Gastroesophageal sphincter (tissue), 4 donors: Measurements from ENCODE around the gene TOX4. TPM values are rescaled to one million over a fixed set of nuclear protein-coding genes. Genes with fewer than 3 reads are reported as not detected.
A peak's percentile ranks its signal among the peaks of the same experiment; 100 is the strongest.

Experiments used
- ATAC-seq: fragments of 150-250 bp; one replicate; pipeline ENCODE4 v1.9.1; 2016; ENCODE audit warnings: mild to moderate bottlenecking, moderate library complexity
- H3K27ac ChIP-seq, 4 donors: fragments of 200-600 bp; sonication (generic) in 3 of 4; 1 replicate in 3 of 4; 2 replicates in 1 of 4; pipeline ENCODE4 v1.5.1; 2016 to 2019
- H3K27me3 ChIP-seq: fragments of 200-600 bp; sonication (generic); one replicate; pipeline ENCODE4 v1.5.1; 2019
- H3K36me3 ChIP-seq, 2 donors: fragments of 200-600 bp; sonication (generic); one replicate each; pipeline ENCODE4 v1.5.1; 2019; ENCODE audit warnings: control low read depth in 1 of 2
- H3K4me1 ChIP-seq, 3 donors: fragments of 200-600 bp; sonication (generic); 1 replicate in 2 of 3; 2 replicates in 1 of 3; pipeline ENCODE4 v1.5.1; 2016 to 2019; ENCODE audit warnings: control low read depth in 2 of 3
- H3K4me3 ChIP-seq, 2 donors: fragments of 200-600 bp; sonication (generic); one replicate each; pipeline ENCODE4 v1.5.1; 2019; ENCODE audit warnings: mild to moderate bottlenecking in 1 of 2, moderate library complexity in 1 of 2
- H3K9me3 ChIP-seq, 3 donors: fragments of 200-600 bp; sonication (generic); one replicate each; pipeline ENCODE4 v1.5.1; 2017 to 2019; ENCODE audit warnings: control low read depth in 2 of 3
- CTCF ChIP-seq, 4 experiments: fragments of 200-600 bp in 2 of 4; fragments of 450-650 bp in 2 of 4; sonication (generic) in 1 of 4; IDR thresholded peaks; one replicate each; pipeline ENCODE4 v1.5.1; 2017 to 2019; ENCODE audit warnings: antibody characterized with exemption in 4 of 4, mild to moderate bottlenecking in 2 of 4, moderate library complexity in 2 of 4
- EP300 ChIP-seq: sonication (generic); formaldehyde crosslinking; IDR thresholded peaks from one replicate; pipeline ENCODE4 v1.6.1; 2017; ENCODE audit warnings: antibody characterized with exemption, mild to moderate bottlenecking
- POLR2A ChIP-seq, 2 donors: fragments of 450-650 bp; IDR thresholded peaks; one replicate each; pipeline ENCODE4 v1.6.1; 2017; ENCODE audit warnings: antibody characterized with exemption in 2 of 2, mild to moderate bottlenecking in 2 of 2, moderate library complexity in 1 of 2
- POLR2AphosphoS5 ChIP-seq: sonication (generic); formaldehyde crosslinking; IDR thresholded peaks from one replicate; pipeline ENCODE4 v1.6.1; 2017; ENCODE audit warnings: antibody characterized with exemption
- WGBS, 2 donors: methylation state at CpG; one replicate each; pipeline ENCODE4 v1.1.5; 2018; ENCODE audit warnings: low coverage in 1 of 2; 5-methylcytosine and 5-hydroxymethylcytosine counted together
- total RNA-seq, 4 donors: library from RNA; depleted of rRNA; stranded (reverse); fragments of >200 nt; gene quantifications; one replicate each; pipeline ENCODE4 v1.1.0, GENCODE V29; 2016

The TOX4 gene
- total RNA-seq, 4 donors from 2014 or later, result 39.8 to 82.4 (median 62.3) TPM

- peaks cover 0 to 26% (median 6%) of the 10 kb centered on the region in 3 donors for H3K4me1 ChIP-seq
- no peaks in the 10 kb centered on the region for H3K9me3 ChIP-seq
- WGBS, 2 donors, result 10 to 13% methylated on average over 5 to 13 of the region's 13 CpGs
- TF ChIP-seq CTCF (IDR thresholded peaks at IDR 0.05) (no peak), POLR2A (IDR thresholded peaks at IDR 0.05) (no peak), EP300 (no peak), POLR2AphosphoS5 (no peak)
- peak overlapping the region; percentile 71 to 80 for H3K4me3 ChIP-seq
- H3K36me3 ChIP-seq, result peaks cover 0 to 21% of the 10 kb centered on the region in 2 donors
- peak overlapping the region; percentile 22 to 85 (median 82) for H3K27ac ChIP-seq
- no peaks in the 10 kb centered on the region for H3K27me3 ChIP-seq
- no peak for ATAC-seq
Measured at GRCh38 chr14:21526672-21527317, 49.8 kb downstream of the TOX4 start.

DNA sequence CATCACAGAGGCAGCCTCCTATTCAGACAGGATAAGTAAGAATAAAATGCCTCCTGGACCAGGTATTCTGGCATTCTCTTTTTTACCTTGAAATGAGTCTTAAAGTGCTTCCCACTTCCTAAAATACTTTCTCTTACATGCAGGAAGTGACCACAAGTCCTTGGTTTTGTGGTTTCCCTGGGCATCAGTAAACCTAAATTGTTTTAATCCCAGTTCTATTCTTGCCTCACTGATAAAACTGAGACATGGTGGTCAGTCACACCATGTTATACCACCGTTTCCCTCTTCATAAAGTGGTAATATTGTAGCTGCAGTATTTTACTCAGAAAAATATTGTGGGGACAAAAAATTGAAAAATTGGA is 50.3 kb downstream of the TOX4 start:
- 33 to 75% methylated on average over 1 of the region's 1 CpG for WGBS, 2 donors
- Histone ChIP-seq H3K9me3 (no peaks in the 10 kb centered on the region), H3K4me3 (no peak overlapping the region), H3K36me3 (peaks cover 0 to 21% of the 10 kb centered on the region in 2 donors), H3K27ac (peak overlapping the region in 2 of 4 donors; percentile 81 to 85), H3K27me3 (no peaks in the 10 kb centered on the region), H3K4me1 (peaks cover 0 to 26% (median 6%) of the 10 kb centered on the region in 3 donors)
- no peak for ATAC-seq
- TF ChIP-seq POLR2A (IDR thresholded peaks at IDR 0.05) (no peak), CTCF (IDR thresholded peaks at IDR 0.05) (no peak), EP300 (no peak), POLR2AphosphoS5 (no peak)

DNA sequence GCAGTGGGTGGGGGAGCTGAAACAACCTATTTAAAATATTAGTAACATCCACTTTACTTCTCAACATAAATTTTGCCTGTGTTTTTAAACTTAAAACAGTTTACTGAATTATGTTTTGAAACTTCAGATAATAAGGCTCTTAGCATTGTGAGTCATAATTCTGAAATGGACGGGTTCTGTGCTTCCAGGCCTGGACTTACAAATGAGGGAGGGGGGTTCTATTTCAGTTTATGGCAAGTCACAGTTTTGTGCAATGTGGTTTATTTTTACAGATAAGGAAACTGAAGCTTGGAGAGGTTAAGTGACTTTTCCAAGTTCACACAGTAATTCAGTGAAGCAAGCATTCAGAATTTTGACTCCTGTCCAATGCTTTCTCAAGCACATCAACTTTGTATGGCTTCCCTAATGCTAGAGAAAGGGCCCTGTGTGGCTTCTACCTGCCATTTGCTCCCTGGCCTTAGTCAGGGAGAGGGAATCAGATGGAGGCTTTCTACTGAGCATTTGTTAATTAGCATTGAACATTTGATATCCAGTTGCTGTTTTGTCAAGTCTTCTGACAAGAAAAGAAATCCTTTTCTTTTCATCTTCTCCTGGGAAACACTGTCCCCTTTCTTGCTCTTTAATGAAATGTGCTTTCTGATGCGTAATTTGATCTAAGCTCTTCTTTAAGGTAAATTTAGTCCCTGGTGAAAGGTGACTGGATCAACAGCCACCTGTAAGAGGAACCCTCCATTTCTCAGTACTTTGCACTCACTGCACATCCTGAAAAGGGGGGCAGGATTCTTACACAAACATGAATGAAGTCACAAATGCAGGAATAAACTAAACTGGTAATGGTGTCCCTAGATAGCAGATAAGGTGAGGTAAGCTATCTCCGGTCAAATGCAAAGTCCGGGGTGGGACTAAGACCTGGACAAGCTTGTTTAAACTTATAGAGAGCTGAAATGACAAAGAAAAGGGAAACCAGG is 51.7 kb downstream of the TOX4 start:
- TF ChIP-seq POLR2AphosphoS5 (no peak), CTCF (IDR thresholded peaks at IDR 0.05) (no peak), EP300 (no peak), POLR2A (IDR thresholded peaks at IDR 0.05) (no peak)
- Histone ChIP-seq H3K4me3 (no peak overlapping the region), H3K27me3 (peaks cover 11% of the 10 kb centered on the region), H3K36me3 (peaks cover 0 to 16% of the 10 kb centered on the region in 2 donors), H3K27ac (no peak overlapping the region), H3K9me3 (no peaks in the 10 kb centered on the region), H3K4me1 (peaks cover 0 to 26% (median 6%) of the 10 kb centered on the region in 3 donors)
- 67 to 74% methylated on average over 3 to 4 of the region's 4 CpGs for WGBS, 2 donors
- ATAC-seq, result no peak

DNA sequence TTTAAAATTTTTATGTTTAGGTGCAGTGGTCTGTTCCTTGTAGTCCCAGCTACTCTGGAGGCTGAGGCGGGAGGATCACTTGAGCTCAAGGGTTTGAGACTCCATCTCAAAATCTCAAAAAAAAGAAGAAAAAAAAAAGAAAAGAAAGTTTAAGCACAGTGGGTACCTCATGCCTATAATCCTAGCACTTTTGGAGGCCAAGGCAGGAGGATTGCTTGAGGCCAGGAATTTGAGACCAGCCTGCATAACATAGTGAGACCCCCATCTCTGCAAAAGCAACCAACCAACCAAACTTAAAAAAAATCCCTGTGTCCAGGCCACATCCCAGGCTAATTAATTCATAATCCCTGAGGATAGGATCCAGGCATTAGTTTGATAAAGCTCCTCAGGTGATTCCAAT is 52.5 kb downstream of the TOX4 start:
- WGBS, 2 donors, result 100% methylated on average over 1 of the region's 1 CpG; no CpG with 5 or more reads in 1 of the 2 donors
- H3K4me1 ChIP-seq, result peaks cover 0 to 25% (median 6%) of the 10 kb centered on the region in 3 donors
- H3K4me3 ChIP-seq, result no peak overlapping the region

More for the DNA sequence above, 52.5 kb downstream of the TOX4 start:
- peaks cover 19% of the 10 kb centered on the region for H3K27me3 ChIP-seq
- no peak overlapping the region for H3K27ac ChIP-seq
- H3K36me3 ChIP-seq, result peaks cover 0 to 7% of the 10 kb centered on the region in 2 donors
- ATAC-seq, result no peak
- TF ChIP-seq POLR2AphosphoS5, result no peak
- TF ChIP-seq CTCF (IDR thresholded peaks at IDR 0.05), result no peak
- no peak for TF ChIP-seq EP300
- TF ChIP-seq POLR2A (IDR thresholded peaks at IDR 0.05), result no peak
- no peaks in the 10 kb centered on the region for H3K9me3 ChIP-seq
